Fibroblast of lung (primary cell): Measurements from ENCODE around the gene TMPRSS13. TPM values are rescaled to one million over a fixed set of nuclear protein-coding genes. Genes with fewer than 3 reads are reported as not detected.

Source experiments
- DNase-seq, 2 donors: peaks; one replicate each; pipeline versions ENCODE4 v3.0.0 to v3.0.0-alpha.2; 2010; ENCODE audit warnings: low read depth in 2 of 2
- H2AFZ ChIP-seq: 2 replicates; pipeline ENCODE4 v1.5.1; 2012; ENCODE audit warnings: low read length, control low read depth, inconsistent platforms
- H3K27ac ChIP-seq: 2 replicates; pipeline ENCODE4 v1.5.1; 2011; ENCODE audit warnings: low read length, control low read depth; ENCODE audit not compliant: insufficient read depth
- H3K27me3 ChIP-seq: 2 replicates; pipeline ENCODE4 v1.5.1; 2011; ENCODE audit warnings: mild to moderate bottlenecking, low read length; ENCODE audit not compliant: control insufficient read depth, insufficient read depth
- H3K36me3 ChIP-seq: 2 replicates; pipeline ENCODE4 v1.5.1; 2011; ENCODE audit warnings: low read length; ENCODE audit not compliant: control insufficient read depth, insufficient read depth
- H3K4me1 ChIP-seq: 2 replicates; pipeline ENCODE4 v1.5.1; 2011; ENCODE audit warnings: low read length; ENCODE audit not compliant: control insufficient read depth, insufficient read depth; ENCODE audit errors: extremely low read depth
- H3K4me2 ChIP-seq: 2 replicates; pipeline ENCODE4 v1.5.1; 2011; ENCODE audit warnings: low read length, control low read depth; ENCODE audit not compliant: insufficient read depth; ENCODE audit errors: extremely low read depth
- H3K4me3 ChIP-seq, 4 experiments: fragments of 200-600 bp in 1 of 4; sonication (generic) in 1 of 4; replicated peaks in 1 of 4; 2 replicates each; pipeline ENCODE4 v1.5.1; 2011 to 2016; ENCODE audit warnings: low read length in 4 of 4, low read depth in 3 of 4, mild to moderate bottlenecking in 3 of 4, control low read depth in 2 of 4, inconsistent platforms in 1 of 4, mixed read lengths in 1 of 4; ENCODE audit not compliant: insufficient read depth in 1 of 4; ENCODE audit errors: control extremely low read depth in 1 of 4
- H3K79me2 ChIP-seq: 2 replicates; pipeline ENCODE4 v1.5.1; 2012; ENCODE audit warnings: mild to moderate bottlenecking, low read length, inconsistent platforms; ENCODE audit not compliant: control insufficient read depth, insufficient read depth
- H3K9ac ChIP-seq: 2 replicates; pipeline ENCODE4 v1.5.1; 2011; ENCODE audit warnings: mild to moderate bottlenecking, low read length, control low read depth; ENCODE audit not compliant: insufficient read depth
- H3K9me3 ChIP-seq: 2 replicates; pipeline ENCODE4 v1.5.1; 2012; ENCODE audit warnings: low read depth, low read length; ENCODE audit not compliant: control insufficient read depth, insufficient read depth
- H4K20me1 ChIP-seq: 2 replicates; pipeline ENCODE4 v1.5.1; 2011; ENCODE audit warnings: low read length; ENCODE audit not compliant: control insufficient read depth, insufficient read depth; ENCODE audit errors: extremely low read depth
- CTCF ChIP-seq, 2 donors: IDR thresholded peaks in 1 of 2; conservative IDR thresholded peaks in 1 of 2; 1 replicate in 1 of 2; 2 replicates in 1 of 2; pipeline ENCODE4 v1.5.1; 2011 to 2012; ENCODE audit warnings: low read length in 2 of 2, control low read depth in 1 of 2, inconsistent platforms in 1 of 2, low read depth in 1 of 2, mild to moderate bottlenecking in 1 of 2
- EZH2 ChIP-seq: IDR thresholded peaks from 2 replicates; pipeline ENCODE4 v1.5.1; 2012; ENCODE audit warnings: low read length, control low read depth, mild to moderate bottlenecking; ENCODE audit errors: missing control alignments
- polyA plus RNA-seq, 2 donors: library from polyadenylated mRNA; depleted of rRNA in 1 of 2; stranded (reverse) in 1 of 2; unstranded in 1 of 2; fragments of >200 nt; gene quantifications; 2 replicates each; pipeline ENCODE4 v1.2.1, GENCODE V29; 2011 to 2012; ENCODE audit warnings: missing spikeins in 1 of 2
- total RNA-seq: library from RNA; depleted of rRNA; stranded (reverse); fragments of >200 nt; gene quantifications from 2 replicates; pipeline ENCODE4 v1.2.1, GENCODE V29; 2014

TMPRSS13 gene
- total and polyA plus RNA-seq, 2 donors (not counting 1 experiment from before 2014, with no cell fraction given) = not detected

GRCh38 chr11:117898059-117898458 lies 31.1 kb downstream of the TMPRSS13 start:
- Histone ChIP-seq H3K27ac (no peak overlapping the region), H3K4me1 (no peaks in the 10 kb centered on the region), H3K27me3 (peaks cover 2% of the 10 kb centered on the region), H2AFZ (no peak overlapping the region), H3K4me3 (no peak overlapping the region), H3K79me2 (no peaks in the 10 kb centered on the region), H4K20me1 (no peaks in the 10 kb centered on the region), H3K36me3 (no peaks in the 10 kb centered on the region), H3K9me3 (no peaks in the 10 kb centered on the region), H3K4me2 (no peak overlapping the region), H3K9ac (no peak overlapping the region)
- TF ChIP-seq CTCF (conservative IDR thresholded peaks at IDR 0.05 in 1 of 2, IDR thresholded peaks at IDR 0.05 in 1 of 2; ENCODE audit: low read depth in 1 of 2, low read length in 2 of 2) = no peak
- no peak for TF ChIP-seq EZH2
- DNase-seq = no peak

DNA sequence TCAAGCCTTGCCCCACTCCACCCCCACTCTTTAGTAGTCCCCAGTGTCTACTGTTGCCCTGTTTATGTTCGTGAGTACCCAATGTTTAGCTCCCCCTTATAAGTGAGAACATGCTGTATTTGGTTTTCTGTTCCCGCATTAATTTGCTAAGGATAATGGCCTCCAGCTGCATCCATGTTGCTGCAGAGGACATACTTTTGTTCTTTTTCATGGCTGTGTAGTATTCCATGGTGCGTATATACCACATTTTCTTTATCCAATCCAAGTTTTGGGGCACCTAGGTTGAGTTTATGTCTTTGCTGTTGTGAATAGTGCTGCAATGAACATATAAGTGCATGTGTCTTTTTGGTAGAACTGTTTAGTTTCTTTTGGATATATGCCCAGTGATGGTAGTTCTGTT lies 36.6 kb downstream of the TMPRSS13 start:
- H3K27me3 ChIP-seq = peaks cover 2% of the 10 kb centered on the region
- H3K4me1 ChIP-seq = no peaks in the 10 kb centered on the region
- DNase-seq = no peak
- H3K9me3 ChIP-seq = no peaks in the 10 kb centered on the region
- no peak overlapping the region for H2AFZ ChIP-seq
- no peak overlapping the region for H3K4me3 ChIP-seq
- no peaks in the 10 kb centered on the region for H3K79me2 ChIP-seq
- no peak overlapping the region for H3K27ac ChIP-seq
- no peaks in the 10 kb centered on the region for H3K36me3 ChIP-seq
- H3K4me2 ChIP-seq = no peak overlapping the region
- peaks cover 2% of the 10 kb centered on the region for H4K20me1 ChIP-seq
- H3K9ac ChIP-seq = no peak overlapping the region
- no peak for TF ChIP-seq EZH2
- no peak for TF ChIP-seq CTCF (conservative IDR thresholded peaks at IDR 0.05 in 1 of 2, IDR thresholded peaks at IDR 0.05 in 1 of 2; ENCODE audit: low read depth in 1 of 2, low read length in 2 of 2)

GRCh38 chr11:117891362-117891761 lies 37.8 kb downstream of the TMPRSS13 start:
- Histone ChIP-seq H3K4me1 (no peaks in the 10 kb centered on the region), H3K27ac (no peak overlapping the region), H3K36me3 (no peaks in the 10 kb centered on the region), H4K20me1 (peaks cover 2% of the 10 kb centered on the region), H3K9ac (no peak overlapping the region), H3K4me3 (no peak overlapping the region), H2AFZ (no peak overlapping the region), H3K9me3 (no peaks in the 10 kb centered on the region), H3K4me2 (no peak overlapping the region), H3K79me2 (no peaks in the 10 kb centered on the region), H3K27me3 (no peaks in the 10 kb centered on the region)
- no peak for DNase-seq
- TF ChIP-seq CTCF (conservative IDR thresholded peaks at IDR 0.05 in 1 of 2, IDR thresholded peaks at IDR 0.05 in 1 of 2; ENCODE audit: low read depth in 1 of 2, low read length in 2 of 2) = no peak
- no peak for TF ChIP-seq EZH2
